IPS DF 6.9 (cell line): Measurements from ENCODE around the gene STAB1.
"Not testable (repeated sequence)": the region's sequence is repeated elsewhere in the genome, so short reads cannot be mapped to it uniquely, and the experiment has no call there.

ENCODE experiments used
- DNase-seq: peaks from one replicate; pipeline ENCODE4 v3.0.0-alpha.2; 2013; ENCODE audit warnings: low read depth, low spot score
- H3K27ac ChIP-seq: one replicate; pipeline ENCODE4 v1.5.1; 2013; ENCODE audit warnings: low read length, control low read depth
- H3K27me3 ChIP-seq: 2 replicates; pipeline ENCODE4 v1.6.1; 2013; ENCODE audit warnings: mild to moderate bottlenecking, low read length; ENCODE audit not compliant: control insufficient read depth, insufficient read depth
- H3K36me3 ChIP-seq: 2 replicates; pipeline ENCODE4 v1.6.1; 2013; ENCODE audit warnings: low read length; ENCODE audit not compliant: control insufficient read depth, insufficient read depth
- H3K4me1 ChIP-seq: 2 replicates; pipeline ENCODE4 v1.6.1; 2013; ENCODE audit warnings: low read length; ENCODE audit not compliant: control insufficient read depth, insufficient read depth
- H3K4me3 ChIP-seq: 2 replicates; pipeline ENCODE4 v1.5.1; 2013; ENCODE audit warnings: mild to moderate bottlenecking, low read length
- H3K9me3 ChIP-seq: 2 replicates; pipeline ENCODE4 v1.6.1; 2013; ENCODE audit warnings: low read length, inconsistent platforms; ENCODE audit not compliant: control insufficient read depth, insufficient read depth
- WGBS: extraction: QIAGEN DNeasy Blood & Tissue Kit; methylation state at CpG from one replicate; pipeline ENCODE4 v1.1.7; 2013; ENCODE audit warnings: mixed read lengths, missing lambda C conversion rate; ENCODE audit not compliant: insufficient read length, insufficient coverage; 5-methylcytosine and 5-hydroxymethylcytosine counted together

STAB1 gene

GRCh38 chr3:52520716-52521487 lies 25.8 kb downstream of the STAB1 start:
- Histone ChIP-seq H3K27ac (no peak overlapping the region), H3K36me3 (peaks cover 18% of the 10 kb centered on the region), H3K4me1 (peaks cover 4% of the 10 kb centered on the region; the same call in 1 of the 2 replicates), H3K9me3 (no peaks in the 10 kb centered on the region), H3K27me3 (no peaks in the 10 kb centered on the region), H3K4me3 (no peak overlapping the region)
- DNase-seq, result no peak
- no CpG with 5 or more reads among the region's 20 CpGs for WGBS

DNA sequence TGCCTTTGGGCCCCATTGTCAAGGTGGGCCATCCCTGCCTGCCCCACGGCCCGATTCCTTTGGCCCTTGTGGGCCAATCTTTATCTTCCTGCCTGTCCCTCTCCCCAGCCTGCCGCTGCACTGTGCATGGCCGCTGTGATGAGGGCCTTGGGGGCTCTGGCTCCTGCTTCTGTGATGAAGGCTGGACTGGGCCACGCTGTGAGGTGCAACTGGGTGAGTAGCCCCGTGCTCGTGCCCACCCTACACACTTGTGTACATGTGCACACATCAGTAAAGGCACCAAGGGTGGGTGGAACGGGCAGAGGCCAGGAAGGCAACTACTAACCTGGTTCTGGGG lies 26.3 kb downstream of the STAB1 start:
- H3K27me3 ChIP-seq, result no peaks in the 10 kb centered on the region
- peaks cover 22% of the 10 kb centered on the region for H3K36me3 ChIP-seq
- WGBS, result no CpG with 5 or more reads among the region's 8 CpGs
- DNase-seq, result no peak
- H3K4me1 ChIP-seq, result peaks cover 4% of the 10 kb centered on the region; the same call in 1 of the 2 replicates
- H3K9me3 ChIP-seq, result no peaks in the 10 kb centered on the region
- no peak overlapping the region for H3K4me3 ChIP-seq
- H3K27ac ChIP-seq, result no peak overlapping the region

DNA sequence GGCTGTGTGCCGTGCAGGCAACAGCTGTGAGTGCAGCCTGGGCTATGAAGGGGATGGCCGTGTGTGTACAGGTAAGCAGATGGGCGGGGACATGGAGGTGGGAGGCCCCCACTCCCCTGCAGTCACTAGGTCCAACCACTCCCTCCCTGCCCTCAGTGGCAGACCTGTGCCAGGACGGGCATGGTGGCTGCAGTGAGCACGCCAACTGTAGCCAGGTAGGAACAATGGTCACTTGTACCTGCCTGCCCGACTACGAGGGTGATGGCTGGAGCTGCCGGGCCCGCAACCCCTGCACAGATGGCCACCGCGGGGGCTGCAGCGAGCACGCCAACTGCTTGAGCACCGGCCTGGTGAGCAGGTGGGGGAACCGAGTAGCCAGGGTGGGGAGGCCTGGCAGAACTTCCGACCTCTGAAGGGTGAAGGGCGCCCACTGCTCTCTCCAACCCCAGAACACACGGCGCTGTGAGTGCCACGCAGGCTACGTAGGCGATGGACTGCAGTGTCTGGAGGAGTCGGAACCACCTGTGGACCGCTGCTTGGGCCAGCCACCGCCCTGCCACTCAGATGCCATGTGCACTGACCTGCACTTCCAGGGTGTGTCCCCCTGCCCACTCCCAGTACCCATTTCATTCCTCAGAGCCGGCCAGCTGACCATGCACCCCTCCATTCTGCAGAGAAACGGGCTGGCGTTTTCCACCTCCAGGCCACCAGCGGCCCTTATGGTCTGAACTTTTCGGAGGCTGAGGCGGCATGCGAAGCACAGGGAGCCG lies 26.9 kb downstream of the STAB1 start:
- no CpG with 5 or more reads among the region's 33 CpGs for WGBS
- H3K27me3 ChIP-seq, result no peaks in the 10 kb centered on the region

DNA sequence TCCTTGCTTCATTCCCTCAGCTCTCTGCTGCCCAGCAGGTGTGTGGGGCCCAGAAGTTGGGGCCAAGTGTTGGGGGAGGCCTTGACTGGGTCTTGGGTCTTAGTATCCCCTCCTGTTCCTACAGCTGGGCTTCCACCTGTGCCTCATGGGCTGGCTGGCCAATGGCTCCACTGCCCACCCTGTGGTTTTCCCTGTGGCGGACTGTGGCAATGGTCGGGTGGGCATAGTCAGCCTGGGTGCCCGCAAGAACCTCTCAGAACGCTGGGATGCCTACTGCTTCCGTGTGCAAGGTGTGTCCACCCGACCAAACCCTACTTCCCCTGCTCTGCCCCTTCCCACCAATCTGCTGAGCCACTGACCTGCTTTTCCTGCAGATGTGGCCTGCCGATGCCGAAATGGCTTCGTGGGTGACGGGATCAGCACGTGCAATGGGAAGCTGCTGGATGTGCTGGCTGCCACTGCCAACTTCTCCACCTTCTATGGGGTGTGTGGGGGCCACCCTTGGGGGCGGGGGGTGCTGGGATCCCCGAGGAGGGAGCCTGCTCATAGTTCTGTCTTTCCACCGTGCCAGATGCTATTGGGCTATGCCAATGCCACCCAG lies 27.6 kb downstream of the STAB1 start:
- no CpG with 5 or more reads among the region's 14 CpGs for WGBS
- Histone ChIP-seq H3K27me3 (no peaks in the 10 kb centered on the region), H3K4me1 (peaks cover 4% of the 10 kb centered on the region; the same call in 1 of the 2 replicates), H3K27ac (no peak overlapping the region), H3K36me3 (peaks cover 33% of the 10 kb centered on the region), H3K4me3 (no peak overlapping the region), H3K9me3 (no peaks in the 10 kb centered on the region)
- DNase-seq, result no peak

More for the DNA sequence above, 26.9 kb downstream of the STAB1 start:
- no peaks in the 10 kb centered on the region for H3K9me3 ChIP-seq
- peaks cover 4% of the 10 kb centered on the region; the same call in 1 of the 2 replicates for H3K4me1 ChIP-seq
- H3K36me3 ChIP-seq, result peaks cover 26% of the 10 kb centered on the region
- DNase-seq, result no peak
- no peak overlapping the region for H3K27ac ChIP-seq
- no peak overlapping the region for H3K4me3 ChIP-seq

DNA sequence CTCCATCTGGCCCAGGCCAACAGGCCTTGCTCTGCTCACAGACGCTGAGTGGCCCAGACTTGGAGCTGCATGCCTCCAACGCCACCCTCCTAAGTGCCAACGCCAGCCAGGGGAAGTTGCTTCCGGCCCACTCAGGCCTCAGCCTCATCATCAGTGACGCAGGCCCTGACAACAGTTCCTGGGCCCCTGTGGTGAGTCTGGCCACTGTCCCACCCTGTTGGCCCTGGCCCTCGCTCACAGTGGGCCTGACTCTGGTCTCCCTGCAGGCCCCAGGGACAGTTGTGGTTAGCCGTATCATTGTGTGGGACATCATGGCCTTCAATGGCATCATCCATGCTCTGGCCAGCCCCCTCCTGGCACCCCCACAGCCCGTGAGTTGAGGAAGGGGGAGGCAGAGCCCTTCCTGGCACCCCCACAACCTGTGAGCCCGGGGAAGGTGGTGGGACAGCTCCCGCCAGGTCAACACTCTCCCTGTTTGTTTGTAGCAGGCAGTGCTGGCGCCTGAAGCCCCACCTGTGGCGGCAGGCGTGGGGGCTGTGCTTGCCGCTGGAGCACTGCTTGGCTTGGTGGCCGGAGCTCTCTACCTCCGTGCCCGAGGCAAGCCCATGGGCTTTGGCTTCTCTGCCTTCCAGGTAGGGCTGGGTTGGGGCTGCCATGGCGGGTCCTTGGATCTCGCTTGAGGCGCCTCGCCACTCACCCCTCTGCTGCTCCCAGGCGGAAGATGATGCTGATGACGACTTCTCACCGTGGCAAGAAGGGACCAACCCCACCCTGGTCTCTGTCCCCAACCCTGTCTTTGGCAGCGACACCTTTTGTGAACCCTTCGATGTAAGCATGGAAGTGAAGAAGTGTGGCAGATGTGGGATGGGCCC lies 28.5 kb downstream of the STAB1 start:
- H3K4me1 ChIP-seq, result peaks cover 2% of the 10 kb centered on the region; the same call in 1 of the 2 replicates
- no peak overlapping the region for H3K4me3 ChIP-seq
- H3K9me3 ChIP-seq, result no peaks in the 10 kb centered on the region
- no peaks in the 10 kb centered on the region for H3K27me3 ChIP-seq
- H3K36me3 ChIP-seq, result peaks cover 41% of the 10 kb centered on the region
- H3K27ac ChIP-seq, result no peak overlapping the region
- no CpG with 5 or more reads among the region's 26 CpGs for WGBS
- DNase-seq, result no peak

GRCh38 chr3:52524258-52524751 lies 29.2 kb downstream of the STAB1 start:
- no peak for DNase-seq
- peaks cover 48% of the 10 kb centered on the region for H3K36me3 ChIP-seq
- H3K27me3 ChIP-seq, result no peaks in the 10 kb centered on the region
- no peak overlapping the region for H3K27ac ChIP-seq
- no peaks in the 10 kb centered on the region for H3K4me1 ChIP-seq
- no peak overlapping the region for H3K4me3 ChIP-seq
- H3K9me3 ChIP-seq, result no peaks in the 10 kb centered on the region
- WGBS, result no CpG with 5 or more reads among the region's 18 CpGs

GRCh38 chr3:52524752-52525679 lies 29.9 kb downstream of the STAB1 start:
- H3K4me3 ChIP-seq, result no peak overlapping the region
- DNase-seq, result no peak
- peaks cover 48% of the 10 kb centered on the region for H3K36me3 ChIP-seq
- WGBS, result no CpG with 5 or more reads among the region's 34 CpGs
- no peaks in the 10 kb centered on the region for H3K9me3 ChIP-seq
- H3K4me1 ChIP-seq, result no peaks in the 10 kb centered on the region
- H3K27me3 ChIP-seq, result no peaks in the 10 kb centered on the region
- H3K27ac ChIP-seq, result no peak overlapping the region

DNA sequence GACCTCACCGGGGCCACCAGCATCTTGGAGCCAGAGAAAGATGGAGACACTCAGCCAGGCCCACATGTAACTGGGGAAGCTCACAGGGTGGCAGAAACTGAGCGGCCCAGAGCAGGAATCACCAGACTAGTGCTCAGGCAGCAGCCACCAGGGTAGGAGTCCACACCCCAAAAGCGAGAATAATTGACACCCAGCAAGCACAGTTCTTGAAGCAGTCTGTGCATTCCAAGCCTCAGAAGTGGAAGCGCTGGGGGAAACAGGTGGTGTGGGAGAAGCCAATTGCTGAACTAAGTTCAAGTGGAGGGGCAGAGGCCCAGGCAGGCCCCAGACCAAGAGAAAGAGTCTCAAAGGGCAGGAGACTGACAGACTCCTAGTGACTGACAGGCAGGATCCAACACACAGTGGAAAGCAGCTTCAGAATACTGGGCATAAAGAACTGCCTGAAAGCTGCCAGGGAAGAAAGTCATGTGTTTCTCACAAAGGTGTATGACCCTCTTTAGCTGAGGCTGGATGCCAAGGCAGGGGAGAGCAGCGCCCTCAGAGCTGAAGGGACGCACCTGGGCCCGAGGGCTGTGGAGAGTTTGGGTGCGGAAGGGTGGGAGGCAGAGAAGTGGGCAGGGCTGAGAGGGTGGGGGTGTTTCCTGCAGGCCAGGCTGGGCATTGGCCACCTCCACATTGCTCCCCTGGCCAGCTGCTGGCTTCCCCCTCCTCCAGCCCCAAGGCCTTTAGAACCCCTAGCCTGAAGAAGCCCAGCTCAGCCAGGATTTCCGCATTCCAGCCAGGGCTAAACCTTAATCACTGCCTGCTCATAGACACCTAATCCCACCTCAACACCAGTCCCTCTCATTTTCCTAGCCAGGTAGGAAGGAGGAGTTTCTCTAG lies 30.8 kb downstream of the STAB1 start:
- Histone ChIP-seq H3K27me3 (no peaks in the 10 kb centered on the region), H3K27ac (no peak overlapping the region), H3K9me3 (no peaks in the 10 kb centered on the region), H3K4me1 (no peaks in the 10 kb centered on the region), H3K36me3 (peaks cover 48% of the 10 kb centered on the region), H3K4me3 (no peak overlapping the region)
- no CpG with 5 or more reads among the region's 9 CpGs for WGBS
- no peak for DNase-seq

DNA sequence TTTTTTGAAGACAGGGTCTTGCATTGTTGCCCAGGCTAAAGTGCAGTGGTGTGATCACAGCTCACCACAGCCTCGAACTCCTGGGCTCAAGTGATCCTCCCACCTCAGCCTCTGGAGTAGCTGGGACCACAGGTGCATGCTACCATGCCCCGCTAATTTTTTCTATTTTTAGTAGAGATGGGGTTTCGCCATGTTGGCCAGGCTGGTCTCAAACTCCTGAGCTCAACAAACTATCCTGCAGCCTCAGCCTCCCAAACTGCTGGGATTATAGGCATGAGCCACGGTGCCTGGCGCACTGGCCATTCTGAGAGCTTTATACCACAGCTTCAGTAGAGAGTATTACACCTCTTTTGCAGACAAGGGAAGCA lies 31.5 kb downstream of the STAB1 start:
- DNase-seq, H3K4me3 ChIP-seq, H3K4me1 ChIP-seq, H3K9me3 ChIP-seq, H3K27ac ChIP-seq, H3K27me3 ChIP-seq: not testable (repeated sequence)
- WGBS, result no CpG with 5 or more reads among the region's 5 CpGs
- H3K36me3 ChIP-seq, result peaks cover 48% of the 10 kb centered on the region
